WERI-Rb-1 (cell line): ENCODE measurements around the gene CDC42SE1.

Experiments
- DNase-seq: peaks from one replicate; pipeline ENCODE4 v3.0.0-alpha.2; 2020
- H3K27ac ChIP-seq: fragments of 250-450 bp; sonication (Bioruptor Pico); 2 replicates; pipeline ENCODE4 v1.5.1; 2020; ENCODE audit warnings: mild to moderate bottlenecking, moderate library complexity
- H3K27me3 ChIP-seq: fragments of 250-450 bp; sonication (Bioruptor Pico); 2 replicates; pipeline ENCODE4 v1.5.1; 2021; ENCODE audit warnings: mild to moderate bottlenecking, low read depth, moderate library complexity; ENCODE audit not compliant: insufficient read depth, severe bottlenecking
- H3K36me3 ChIP-seq: fragments of 250-450 bp; sonication (Bioruptor Pico); 2 replicates; pipeline ENCODE4 v1.5.1; 2020; ENCODE audit warnings: mild to moderate bottlenecking, moderate library complexity
- H3K4me3 ChIP-seq: 2 replicates; pipeline ENCODE4 v1.5.1; 2011; ENCODE audit warnings: low read depth, mild to moderate bottlenecking, control low read depth, low read length
- H3K9me3 ChIP-seq: fragments of 250-450 bp; sonication (Bioruptor Pico); 2 replicates; pipeline ENCODE4 v1.5.1; 2021; ENCODE audit warnings: mild to moderate bottlenecking, moderate library complexity; ENCODE audit not compliant: severe bottlenecking
- CTCF ChIP-seq: IDR thresholded peaks from 2 replicates; pipeline ENCODE4 v1.5.1; 2011; ENCODE audit warnings: low read depth, mild to moderate bottlenecking, control low read depth, inconsistent platforms, low read length

Gene CDC42SE1

DNA sequence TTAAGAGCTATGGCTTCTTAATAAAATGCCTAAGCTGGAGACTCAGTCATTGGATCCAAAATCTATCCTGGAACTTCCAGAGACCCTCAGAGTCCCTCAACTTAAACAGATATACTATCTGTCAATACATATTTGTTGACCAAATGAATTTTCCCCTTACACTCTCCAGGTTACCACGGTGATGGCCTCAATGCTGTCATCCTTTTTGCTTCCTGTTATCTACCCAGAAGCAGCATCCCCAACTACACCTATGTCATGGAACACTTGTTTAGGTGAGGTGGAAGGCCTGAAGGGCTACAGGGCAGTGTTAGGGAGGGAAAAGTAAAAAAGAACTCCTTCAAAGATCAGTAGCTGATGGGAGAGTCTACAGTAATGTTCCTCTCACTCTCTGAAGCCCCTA is 16.3 kb downstream of the CDC42SE1 start:
- no peak for TF ChIP-seq CTCF
- DNase-seq = no peak
- no peak overlapping the region for H3K4me3 ChIP-seq
- H3K36me3 ChIP-seq = no peaks in the 10 kb centered on the region; the same call in 1 of the 2 replicates
- H3K9me3 ChIP-seq = no peaks in the 10 kb centered on the region
- no peaks in the 10 kb centered on the region for H3K27me3 ChIP-seq
- no peak overlapping the region for H3K27ac ChIP-seq

- TF ChIP-seq CTCF = no peak
- no peak for DNase-seq
- Histone ChIP-seq H3K27ac (no peak overlapping the region), H3K9me3 (no peaks in the 10 kb centered on the region), H3K36me3 (peaks cover 12% of the 10 kb centered on the region), H3K4me3 (no peak overlapping the region), H3K27me3 (no peaks in the 10 kb centered on the region)
Measured at GRCh38 chr1:151039521-151039920, 19.9 kb downstream of the CDC42SE1 start.

DNA sequence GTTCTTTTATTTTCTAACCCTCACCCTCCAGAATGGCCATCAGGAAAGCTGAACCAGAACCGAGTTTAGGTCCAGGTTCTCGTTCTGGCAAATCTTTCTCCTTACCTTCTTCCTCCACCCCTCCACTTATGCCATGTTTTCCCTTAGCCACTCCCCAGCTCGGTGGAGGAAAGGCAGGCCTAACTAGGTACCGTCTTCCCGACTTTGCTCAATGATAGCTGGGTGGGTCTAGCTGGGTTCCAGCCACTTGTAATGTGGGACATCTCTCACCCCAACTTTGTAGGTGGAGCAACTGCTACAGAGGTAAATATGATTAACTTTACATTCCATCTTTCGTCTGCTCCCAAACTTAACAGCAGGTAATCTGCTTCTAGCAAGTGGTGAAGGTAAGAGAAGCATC is 22.4 kb downstream of the CDC42SE1 start:
- Histone ChIP-seq H3K36me3 (peaks cover 35% of the 10 kb centered on the region), H3K4me3 (no peak overlapping the region), H3K9me3 (no peaks in the 10 kb centered on the region), H3K27ac (no peak overlapping the region), H3K27me3 (no peaks in the 10 kb centered on the region)
- DNase-seq = no peak
- TF ChIP-seq CTCF = no peak

GRCh38 chr1:151036356-151036755 is 23.1 kb downstream of the CDC42SE1 start, which contains the start of gene BNIPL:
Gene BNIPL, plus strand, starts transcription at chr1:151036586. Its CDS starts 140 bp downstream, at chr1:151036726.
- no peak within 1 kb of the TSS for H3K27ac ChIP-seq
- no peaks in the 10 kb centered on the region for H3K9me3 ChIP-seq
- TF ChIP-seq CTCF = no peak
- no peak within 1 kb of the TSS for H3K4me3 ChIP-seq
- no peak for DNase-seq
- H3K27me3 ChIP-seq = no peaks in the 10 kb centered on the region
- H3K36me3 ChIP-seq = peaks cover 42% of the 10 kb centered on the region

DNA sequence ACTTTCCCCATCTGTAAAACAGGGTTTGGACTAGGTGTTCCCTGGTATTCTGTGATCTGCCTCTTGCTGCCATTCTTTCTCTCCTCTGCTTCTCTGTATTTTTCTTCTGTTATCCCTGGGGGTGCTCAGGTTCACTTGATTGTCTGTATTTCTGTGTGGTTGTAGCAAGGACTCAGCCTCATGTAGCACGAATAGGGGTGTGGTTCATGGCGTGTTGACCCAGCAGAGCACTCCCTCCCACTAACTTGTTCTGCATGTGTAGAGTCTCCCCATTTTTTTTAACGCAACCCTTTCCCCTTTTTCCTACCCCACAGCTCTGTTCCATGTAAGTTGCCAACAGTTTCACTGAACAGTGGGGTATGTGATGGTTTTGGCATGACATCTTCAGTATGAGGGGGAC is 24.3 kb downstream of the CDC42SE1 start:
- no peak for DNase-seq
- no peak for TF ChIP-seq CTCF
- Histone ChIP-seq H3K36me3 (peaks cover 53% of the 10 kb centered on the region), H3K27me3 (no peaks in the 10 kb centered on the region), H3K9me3 (no peaks in the 10 kb centered on the region), H3K4me3 (no peak overlapping the region), H3K27ac (no peak overlapping the region)

- no peaks in the 10 kb centered on the region for H3K9me3 ChIP-seq
- peaks cover 82% of the 10 kb centered on the region for H3K36me3 ChIP-seq
- no peaks in the 10 kb centered on the region for H3K27me3 ChIP-seq
- no peak overlapping the region for H3K4me3 ChIP-seq
- no peak for DNase-seq
- H3K27ac ChIP-seq = no peak overlapping the region
- TF ChIP-seq CTCF = no peak
Measured at GRCh38 chr1:151032164-151032563, 27.3 kb downstream of the CDC42SE1 start.
